ENCODE data around the gene FOXS1. TPM values are rescaled to one million over a fixed set of nuclear protein-coding genes. Genes with fewer than 3 reads are reported as not detected.

Gene FOXS1
- total RNA-seq, 1 donor from 2014 or later: 26.0 TPM

GRCh38 chr20:31848088-31848999 lies 2.9 kb upstream of the FOXS1 start:
- no peaks in the 10 kb centered on the region for H3K36me3 Mint-ChIP-seq (ENCODE audit: low read depth, unreplicated experiment)
- FAIRE-seq (no peak), DNase-seq (ENCODE audit: low read depth) (no peak)
- H3K27ac Mint-ChIP-seq (ENCODE audit: unreplicated experiment): no peak overlapping the region
- no peak for TF ChIP-seq EZH2 (IDR thresholded peaks at IDR 0.05; ENCODE audit: insufficient read depth, low read length)
- no peak for TF ChIP-seq CTCF (IDR thresholded peaks at IDR 0.05; ENCODE audit: insufficient read depth, low read depth, low read length)
- Histone ChIP-seq H4K20me1 (ENCODE audit: insufficient read depth, low read length) (no peaks in the 10 kb centered on the region), H3K27me3 (ENCODE audit: insufficient read depth, low read length) (peaks cover 34% of the 10 kb centered on the region), H3K4me2 (ENCODE audit: low read length) (no peak overlapping the region), H3K79me2 (ENCODE audit: insufficient read depth, low read length) (peaks cover 13% of the 10 kb centered on the region), H3K9ac (ENCODE audit: low read length) (no peak overlapping the region), H3K4me1 (ENCODE audit: insufficient read depth, low read length) (peaks cover 23% of the 10 kb centered on the region), H3K4me3 (ENCODE audit: insufficient read depth, low read depth, low read length) (no peak overlapping the region), H2AFZ (ENCODE audit: low read depth, low read length) (no peak overlapping the region), H3K9me3 (ENCODE audit: insufficient read depth, low read depth, low read length) (no peaks in the 10 kb centered on the region), H3K27ac (ENCODE audit: low read depth, low read length) (no peak overlapping the region), H3K36me3 (ENCODE audit: insufficient read depth, low read length) (no peaks in the 10 kb centered on the region)
- H3K9me3 Mint-ChIP-seq (ENCODE audit: unreplicated experiment): peaks cover 10% of the 10 kb centered on the region
- peaks cover 42% of the 10 kb centered on the region for H3K27me3 Mint-ChIP-seq (ENCODE audit: low read depth, unreplicated experiment)
- H3K4me3 Mint-ChIP-seq (ENCODE audit: unreplicated experiment): no peak overlapping the region
- peaks cover 16% of the 10 kb centered on the region for H3K4me1 Mint-ChIP-seq (ENCODE audit: low read depth, unreplicated experiment)

- Histone ChIP-seq H3K36me3 (ENCODE audit: insufficient read depth, low read length) (no peaks in the 10 kb centered on the region), H2AFZ (ENCODE audit: low read depth, low read length) (no peak overlapping the region), H3K27ac (ENCODE audit: low read depth, low read length) (no peak overlapping the region), H3K4me2 (ENCODE audit: low read length) (no peak overlapping the region), H3K27me3 (ENCODE audit: insufficient read depth, low read length) (peaks cover 34% of the 10 kb centered on the region), H3K9ac (ENCODE audit: low read length) (no peak overlapping the region), H4K20me1 (ENCODE audit: insufficient read depth, low read length) (no peaks in the 10 kb centered on the region), H3K79me2 (ENCODE audit: insufficient read depth, low read length) (peaks cover 14% of the 10 kb centered on the region), H3K4me3 (ENCODE audit: insufficient read depth, low read depth, low read length) (no peak overlapping the region), H3K4me1 (ENCODE audit: insufficient read depth, low read length) (peaks cover 39% of the 10 kb centered on the region), H3K9me3 (ENCODE audit: insufficient read depth, low read depth, low read length) (no peaks in the 10 kb centered on the region)
- DNase-seq (ENCODE audit: low read depth): no peak
- H3K4me3 Mint-ChIP-seq (ENCODE audit: unreplicated experiment): no peak overlapping the region
- H3K27ac Mint-ChIP-seq (ENCODE audit: unreplicated experiment): no peak overlapping the region
- TF ChIP-seq EZH2 (IDR thresholded peaks at IDR 0.05; ENCODE audit: insufficient read depth, low read length): no peak
- peaks cover 38% of the 10 kb centered on the region for H3K27me3 Mint-ChIP-seq (ENCODE audit: low read depth, unreplicated experiment)
- H3K9me3 Mint-ChIP-seq (ENCODE audit: unreplicated experiment): peaks cover 10% of the 10 kb centered on the region
- peaks cover 30% of the 10 kb centered on the region for H3K4me1 Mint-ChIP-seq (ENCODE audit: low read depth, unreplicated experiment)
- H3K36me3 Mint-ChIP-seq (ENCODE audit: low read depth, unreplicated experiment): no peaks in the 10 kb centered on the region
- no peak for FAIRE-seq
Observed at GRCh38 chr20:31846793-31847138, 1.4 kb upstream of the FOXS1 start.

- Mint-ChIP-seq H3K4me3 (ENCODE audit: unreplicated experiment) (peak overlapping the region; percentile 86), H3K4me1 (ENCODE audit: low read depth, unreplicated experiment) (peaks cover 38% of the 10 kb centered on the region), H3K9me3 (ENCODE audit: unreplicated experiment) (peaks cover 9% of the 10 kb centered on the region), H3K27ac (ENCODE audit: unreplicated experiment) (no peak overlapping the region), H3K36me3 (ENCODE audit: low read depth, unreplicated experiment) (no peaks in the 10 kb centered on the region), H3K27me3 (ENCODE audit: low read depth, unreplicated experiment) (peaks cover 21% of the 10 kb centered on the region)
- no peak for DNase-seq (ENCODE audit: low read depth)
- H3K27ac ChIP-seq (ENCODE audit: low read depth, low read length): no peak overlapping the region
- no peaks in the 10 kb centered on the region for H4K20me1 ChIP-seq (ENCODE audit: insufficient read depth, low read length)
- no peak overlapping the region for H2AFZ ChIP-seq (ENCODE audit: low read depth, low read length)
- H3K9ac ChIP-seq (ENCODE audit: low read length): peak overlapping the region; percentile 7
- no peak for TF ChIP-seq EZH2 (IDR thresholded peaks at IDR 0.05; ENCODE audit: insufficient read depth, low read length)
- TF ChIP-seq CTCF (IDR thresholded peaks at IDR 0.05; ENCODE audit: insufficient read depth, low read depth, low read length): no peak
- H3K4me2 ChIP-seq (ENCODE audit: low read length): peak overlapping the region; percentile 84
- no peak overlapping the region for H3K4me3 ChIP-seq (ENCODE audit: insufficient read depth, low read depth, low read length)
- H3K4me1 ChIP-seq (ENCODE audit: insufficient read depth, low read length): peaks cover 51% of the 10 kb centered on the region
- H3K9me3 ChIP-seq (ENCODE audit: insufficient read depth, low read depth, low read length): no peaks in the 10 kb centered on the region
- FAIRE-seq: no peak
- peaks cover 23% of the 10 kb centered on the region for H3K27me3 ChIP-seq (ENCODE audit: insufficient read depth, low read length)
- H3K36me3 ChIP-seq (ENCODE audit: insufficient read depth, low read length): no peaks in the 10 kb centered on the region
- peaks cover 14% of the 10 kb centered on the region for H3K79me2 ChIP-seq (ENCODE audit: insufficient read depth, low read length)
Observed at GRCh38 chr20:31844737-31845299, 586 bp downstream of the FOXS1 start.
